Measurements from ENCODE around the gene SRSF1. TPM values are rescaled to one million over a fixed set of nuclear protein-coding genes. Genes with fewer than 3 reads are reported as not detected.

The SRSF1 gene
- polyA plus RNA-seq, 2 of the 4 experiments (the other 2 are of a cell fraction), result 364 to 490 TPM

DNA sequence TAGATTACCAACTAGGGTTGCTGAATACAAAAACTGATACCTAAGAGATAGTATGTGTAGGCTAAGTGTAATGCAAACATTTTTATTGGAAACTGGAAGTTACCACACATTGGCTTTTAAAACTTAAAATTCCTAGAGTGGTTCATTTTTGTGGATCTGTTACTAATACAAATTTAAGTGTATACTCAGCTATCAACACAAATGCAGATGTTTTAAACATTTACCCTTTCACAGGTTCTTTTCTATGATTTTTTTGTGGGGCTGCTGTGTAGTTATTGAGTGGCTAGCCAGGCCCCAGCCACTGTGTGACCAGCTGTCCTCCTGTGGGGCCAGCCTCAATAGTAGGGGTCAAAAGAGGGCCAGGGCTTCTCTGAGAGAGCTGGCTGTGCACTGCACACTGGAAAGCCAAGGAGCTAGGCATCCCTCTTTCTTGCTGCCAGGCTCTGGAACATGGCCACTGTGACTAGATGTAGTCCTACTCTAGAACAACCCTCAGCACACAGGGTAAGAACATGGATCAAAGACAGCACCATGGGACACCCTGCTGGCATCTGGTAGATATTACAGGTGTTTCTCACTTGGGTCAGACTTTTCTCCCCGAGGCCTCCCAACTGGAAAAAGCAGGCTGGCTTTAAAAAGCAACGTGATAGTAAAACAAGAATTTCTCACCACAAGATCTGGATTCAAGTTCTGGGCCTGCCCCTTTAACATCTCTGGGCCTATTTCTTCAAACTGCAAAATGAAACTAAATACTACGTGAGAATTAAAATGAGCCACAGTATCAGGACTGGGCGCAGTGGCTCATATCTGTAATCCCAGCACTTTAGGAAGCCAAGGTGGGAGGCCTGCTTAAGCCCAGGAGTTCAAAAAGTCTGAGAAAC is 11.7 kb downstream of the SRSF1 start (continued):
- TF ChIP-seq RAD21 (conservative IDR thresholded peaks at IDR 0.05 in 1 of 2, IDR thresholded peaks at IDR 0.05 in 1 of 2) (peak; percentile 93 to 94), POLR2A (IDR thresholded peaks at IDR 0.05; ENCODE audit: low read length) (no peak), CBX2 (IDR thresholded peaks at IDR 0.05; ENCODE audit: borderline replicate concordance, low read depth) (no peak), CBX8 (IDR thresholded peaks at IDR 0.05) (no peak), ZSCAN20 (CRISPR knock-in tag; IDR thresholded peaks at IDR 0.05) (no peak), EP300 (IDR thresholded peaks at IDR 0.05) (no peak), HOXB13 (CRISPR knock-in tag; IDR thresholded peaks at IDR 0.05; ENCODE audit: low read depth) (no peak), ZNF302 (CRISPR knock-in tag; IDR thresholded peaks at IDR 0.05) (no peak), JUNB (IDR thresholded peaks at IDR 0.05) (no peak), NPAS2 (CRISPR knock-in tag; IDR thresholded peaks at IDR 0.05; ENCODE audit: borderline replicate concordance) (no peak), ZC3H11A (IDR thresholded peaks at IDR 0.05) (no peak), CHD2 (IDR thresholded peaks at IDR 0.05; ENCODE audit: low read length, partially characterized antibody) (no peak), FOSL2 (IDR thresholded peaks at IDR 0.05) (no peak), FOSL2 (CRISPR knock-in tag; IDR thresholded peaks at IDR 0.05) (0 out of 2 replicates have a peak, but pooled peaks have one; percentile 13), PHF8 (IDR thresholded peaks at IDR 0.05; ENCODE audit: borderline replicate concordance, low read depth) (no peak), RFX5 (IDR thresholded peaks at IDR 0.05) (no peak), CHD4 (IDR thresholded peaks at IDR 0.05; ENCODE audit: borderline replicate concordance) (no peak), MAFK (IDR thresholded peaks at IDR 0.05; ENCODE audit: partially characterized antibody) (no peak), TP53 (CRISPR knock-in tag; IDR thresholded peaks at IDR 0.05) (peak; percentile 85; the same call in 1 of the 2 replicates), RNF2 (IDR thresholded peaks at IDR 0.05; ENCODE audit: borderline replicate concordance, low read depth) (no peak), POLR2AphosphoS2 (conservative IDR thresholded peaks at IDR 0.05; ENCODE audit: low read length) (peak; percentile 96), HOXA7 (CRISPR knock-in tag; IDR thresholded peaks at IDR 0.05) (peak; percentile 91), EHF (CRISPR knock-in tag; IDR thresholded peaks at IDR 0.05) (no peak), SMC3 (IDR thresholded peaks at IDR 0.05) (peak; percentile 90), FOSB (CRISPR knock-in tag; IDR thresholded peaks at IDR 0.05) (0 out of 2 replicates have a peak, but pooled peaks have one; percentile 81), MYC (IDR thresholded peaks at IDR 0.05; ENCODE audit: borderline replicate concordance, low read length) (no peak), HOXB5 (CRISPR knock-in tag; IDR thresholded peaks at IDR 0.05) (no peak)
- TF ChIP-seq, protein P1, sequence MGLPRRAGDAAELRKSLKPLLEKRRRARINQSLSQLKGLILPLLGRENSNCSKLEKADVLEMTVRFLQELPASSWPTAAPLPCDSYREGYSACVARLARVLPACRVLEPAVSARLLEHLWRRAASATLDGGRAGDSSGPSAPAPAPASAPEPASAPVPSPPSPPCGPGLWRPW (IDR thresholded peaks at IDR 0.05), result no peak
- TF ChIP-seq, protein P2, sequence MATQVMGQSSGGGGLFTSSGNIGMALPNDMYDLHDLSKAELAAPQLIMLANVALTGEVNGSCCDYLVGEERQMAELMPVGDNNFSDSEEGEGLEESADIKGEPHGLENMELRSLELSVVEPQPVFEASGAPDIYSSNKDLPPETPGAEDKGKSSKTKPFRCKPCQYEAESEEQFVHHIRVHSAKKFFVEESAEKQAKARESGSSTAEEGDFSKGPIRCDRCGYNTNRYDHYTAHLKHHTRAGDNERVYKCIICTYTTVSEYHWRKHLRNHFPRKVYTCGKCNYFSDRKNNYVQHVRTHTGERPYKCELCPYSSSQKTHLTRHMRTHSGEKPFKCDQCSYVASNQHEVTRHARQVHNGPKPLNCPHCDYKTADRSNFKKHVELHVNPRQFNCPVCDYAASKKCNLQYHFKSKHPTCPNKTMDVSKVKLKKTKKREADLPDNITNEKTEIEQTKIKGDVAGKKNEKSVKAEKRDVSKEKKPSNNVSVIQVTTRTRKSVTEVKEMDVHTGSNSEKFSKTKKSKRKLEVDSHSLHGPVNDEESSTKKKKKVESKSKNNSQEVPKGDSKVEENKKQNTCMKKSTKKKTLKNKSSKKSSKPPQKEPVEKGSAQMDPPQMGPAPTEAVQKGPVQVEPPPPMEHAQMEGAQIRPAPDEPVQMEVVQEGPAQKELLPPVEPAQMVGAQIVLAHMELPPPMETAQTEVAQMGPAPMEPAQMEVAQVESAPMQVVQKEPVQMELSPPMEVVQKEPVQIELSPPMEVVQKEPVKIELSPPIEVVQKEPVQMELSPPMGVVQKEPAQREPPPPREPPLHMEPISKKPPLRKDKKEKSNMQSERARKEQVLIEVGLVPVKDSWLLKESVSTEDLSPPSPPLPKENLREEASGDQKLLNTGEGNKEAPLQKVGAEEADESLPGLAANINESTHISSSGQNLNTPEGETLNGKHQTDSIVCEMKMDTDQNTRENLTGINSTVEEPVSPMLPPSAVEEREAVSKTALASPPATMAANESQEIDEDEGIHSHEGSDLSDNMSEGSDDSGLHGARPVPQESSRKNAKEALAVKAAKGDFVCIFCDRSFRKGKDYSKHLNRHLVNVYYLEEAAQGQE (IDR thresholded peaks at IDR 0.05), result no peak
- TF ChIP-seq, protein P3, sequence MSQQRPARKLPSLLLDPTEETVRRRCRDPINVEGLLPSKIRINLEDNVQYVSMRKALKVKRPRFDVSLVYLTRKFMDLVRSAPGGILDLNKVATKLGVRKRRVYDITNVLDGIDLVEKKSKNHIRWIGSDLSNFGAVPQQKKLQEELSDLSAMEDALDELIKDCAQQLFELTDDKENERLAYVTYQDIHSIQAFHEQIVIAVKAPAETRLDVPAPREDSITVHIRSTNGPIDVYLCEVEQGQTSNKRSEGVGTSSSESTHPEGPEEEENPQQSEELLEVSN (IDR thresholded peaks at IDR 0.05; ENCODE audit: borderline replicate concordance, low read depth), result no peak
- TF ChIP-seq, protein P4, sequence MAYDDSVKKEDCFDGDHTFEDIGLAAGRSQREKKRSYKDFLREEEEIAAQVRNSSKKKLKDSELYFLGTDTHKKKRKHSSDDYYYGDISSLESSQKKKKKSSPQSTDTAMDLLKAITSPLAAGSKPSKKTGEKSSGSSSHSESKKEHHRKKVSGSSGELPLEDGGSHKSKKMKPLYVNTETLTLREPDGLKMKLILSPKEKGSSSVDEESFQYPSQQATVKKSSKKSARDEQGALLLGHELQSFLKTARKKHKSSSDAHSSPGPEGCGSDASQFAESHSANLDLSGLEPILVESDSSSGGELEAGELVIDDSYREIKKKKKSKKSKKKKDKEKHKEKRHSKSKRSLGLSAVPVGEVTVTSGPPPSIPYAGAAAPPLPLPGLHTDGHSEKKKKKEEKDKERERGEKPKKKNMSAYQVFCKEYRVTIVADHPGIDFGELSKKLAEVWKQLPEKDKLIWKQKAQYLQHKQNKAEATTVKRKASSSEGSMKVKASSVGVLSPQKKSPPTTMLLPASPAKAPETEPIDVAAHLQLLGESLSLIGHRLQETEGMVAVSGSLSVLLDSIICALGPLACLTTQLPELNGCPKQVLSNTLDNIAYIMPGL (CRISPR knock-in tag; IDR thresholded peaks at IDR 0.05; ENCODE audit: borderline replicate concordance), result no peak
- TF ChIP-seq, protein P5, sequence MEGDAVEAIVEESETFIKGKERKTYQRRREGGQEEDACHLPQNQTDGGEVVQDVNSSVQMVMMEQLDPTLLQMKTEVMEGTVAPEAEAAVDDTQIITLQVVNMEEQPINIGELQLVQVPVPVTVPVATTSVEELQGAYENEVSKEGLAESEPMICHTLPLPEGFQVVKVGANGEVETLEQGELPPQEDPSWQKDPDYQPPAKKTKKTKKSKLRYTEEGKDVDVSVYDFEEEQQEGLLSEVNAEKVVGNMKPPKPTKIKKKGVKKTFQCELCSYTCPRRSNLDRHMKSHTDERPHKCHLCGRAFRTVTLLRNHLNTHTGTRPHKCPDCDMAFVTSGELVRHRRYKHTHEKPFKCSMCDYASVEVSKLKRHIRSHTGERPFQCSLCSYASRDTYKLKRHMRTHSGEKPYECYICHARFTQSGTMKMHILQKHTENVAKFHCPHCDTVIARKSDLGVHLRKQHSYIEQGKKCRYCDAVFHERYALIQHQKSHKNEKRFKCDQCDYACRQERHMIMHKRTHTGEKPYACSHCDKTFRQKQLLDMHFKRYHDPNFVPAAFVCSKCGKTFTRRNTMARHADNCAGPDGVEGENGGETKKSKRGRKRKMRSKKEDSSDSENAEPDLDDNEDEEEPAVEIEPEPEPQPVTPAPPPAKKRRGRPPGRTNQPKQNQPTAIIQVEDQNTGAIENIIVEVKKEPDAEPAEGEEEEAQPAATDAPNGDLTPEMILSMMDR (IDR thresholded peaks at IDR 0.05), result peak; percentile 90
- TF ChIP-seq, protein P6, sequence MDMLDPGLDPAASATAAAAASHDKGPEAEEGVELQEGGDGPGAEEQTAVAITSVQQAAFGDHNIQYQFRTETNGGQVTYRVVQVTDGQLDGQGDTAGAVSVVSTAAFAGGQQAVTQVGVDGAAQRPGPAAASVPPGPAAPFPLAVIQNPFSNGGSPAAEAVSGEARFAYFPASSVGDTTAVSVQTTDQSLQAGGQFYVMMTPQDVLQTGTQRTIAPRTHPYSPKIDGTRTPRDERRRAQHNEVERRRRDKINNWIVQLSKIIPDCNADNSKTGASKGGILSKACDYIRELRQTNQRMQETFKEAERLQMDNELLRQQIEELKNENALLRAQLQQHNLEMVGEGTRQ (IDR thresholded peaks at IDR 0.05), result no peak
